Spleen (tissue), 11 donors: ENCODE results near the gene MMRN2. TPM values are rescaled to one million over a fixed set of nuclear protein-coding genes. Genes with fewer than 3 reads are reported as not detected.

ENCODE experiments used
- polyA plus RNA-seq, 3 donors: library from polyadenylated mRNA; stranded (reverse); fragments of 200-250 nt; gene quantifications; one replicate each; pipeline ENCODE4 v1.2.1, GENCODE V29; 2013
- small RNA-seq, 4 donors: library from RNA; depleted of rRNA; stranded (forward); fragments of <200 nt; gene quantifications; one replicate each; pipeline ENCODE3, GENCODE V24; 2016
- total RNA-seq, 7 donors: library from RNA; depleted of rRNA in 3 of 7; stranded (reverse); fragments of >200 nt in 3 of 7; fragmentation: NEBNext Ultra II Directional in 4 of 7; extraction: Animal tissue kit (Norgen Biotek cat#: 25700) in 4 of 7; gene quantifications; one replicate each; pipeline versions ENCODE4 v1.1.0 to v1.2.1, GENCODE V29; 2016 to 2021
- donor health status: healthy with polysubstance abuse.
- donor health status: DM: no; HTN: no; CAD: no; lungs with moderate emphysema.
- donor health status: DM: no; HTN: no; CAD: no.
- donor health status: Bipolar disorder and iron deficiency.
- donor health status: healthy.
- donor health status: DM: no; HTN: no; CAD: no.
- donor health status: DM: yes; HTN: yes; CAD: no.

Gene MMRN2
- total and polyA plus RNA-seq, 10 donors = 4.8 to 120 (median 77.0) TPM

Small RNA genes within 50 kb of the gene (small RNA-seq; reads per million reads assigned to genes)
- 0 reads per million in 4 donors for gene BMS1P3
- gene RNU1-19P = 0 reads per million in 4 donors

Other genes starting within 250 kb of the MMRN2 start
- gene BMPR1A, start 201.0 kb downstream of the MMRN2 start, total RNA-seq = 10 to 100 TPM in 5 of 7 donors, 1 to 10 TPM in 2; 8.3 to 17.9 (median 12.4) TPM
- gene BMPR1A, start 201.0 kb downstream of the MMRN2 start, polyA plus RNA-seq = 1 to 10 TPM; 1.3 to 2.6 (median 1.8) TPM
- 10 to 100 TPM; 19.9 to 83.0 (median 69.4) TPM for gene SNCG, start 984 bp upstream of the MMRN2 start, total RNA-seq
- 100 to 1,000 TPM in 1 of 3 donors, 10 to 100 TPM in 2; 84.3 to 127 (median 98.9) TPM for gene SNCG, start 984 bp upstream of the MMRN2 start, polyA plus RNA-seq
- gene ADIRF, start 10.9 kb upstream of the MMRN2 start, total RNA-seq = 100 to 1,000 TPM in 1 of 7 donors, 10 to 100 TPM in 6; 23.9 to 139 (median 50.7) TPM
- gene ADIRF, start 10.9 kb upstream of the MMRN2 start, polyA plus RNA-seq = 10 to 100 TPM; 61.6 to 84.5 (median 73.5) TPM
- not detected for gene FAM25A, start 62.7 kb upstream of the MMRN2 start, total RNA-seq
- gene FAM25A, start 62.7 kb upstream of the MMRN2 start, polyA plus RNA-seq = not detected
- 100 to 1,000 TPM in 4 of 7 donors, 10 to 100 TPM in 3; 88.7 to 130 (median 108) TPM for gene GLUD1, start 137.2 kb upstream of the MMRN2 start, total RNA-seq
- gene GLUD1, start 137.2 kb upstream of the MMRN2 start, polyA plus RNA-seq = 10 to 100 TPM; 41.2 to 62.9 (median 61.1) TPM
- 10 to 100 TPM; 16.2 to 38.5 (median 26.7) TPM for gene SHLD2, start 137.6 kb upstream of the MMRN2 start, total RNA-seq
- 10 to 100 TPM; 10.8 to 16.6 (median 11.9) TPM for gene SHLD2, start 137.6 kb upstream of the MMRN2 start, polyA plus RNA-seq